Astrocyte of the spinal cord (primary cell): ENCODE measurements around the gene PHLDB3.

Experiments
- DNase-seq: peaks from one replicate; pipeline ENCODE4 v3.0.0; 2011; ENCODE audit warnings: low read depth, low spot score
- H3K4me3 ChIP-seq: 2 replicates; pipeline ENCODE4 v1.5.1; 2011; ENCODE audit warnings: low read depth, mild to moderate bottlenecking, low read length, moderate library complexity
- CTCF ChIP-seq: IDR thresholded peaks from 2 replicates; pipeline ENCODE4 v1.5.1; 2012; ENCODE audit warnings: low read depth, mild to moderate bottlenecking, low read length, inconsistent platforms
- in situ Hi-C: cut with HindIII; loops from 2 replicates; pipeline ENCODE4 v1.10.0; 2017; ENCODE audit warnings: low sequenced_read_pairs

PHLDB3 gene

GRCh38 chr19:43546581-43546980 is 42.0 kb upstream of the PHLDB3 start:
- H3K4me3 ChIP-seq, result no peak overlapping the region
- no peak for DNase-seq
- in situ Hi-C loops, result no loop called here
- no peak for TF ChIP-seq CTCF

GRCh38 chr19:43545981-43546380 is 41.4 kb upstream of the PHLDB3 start:
- in situ Hi-C loops, result no loop called here
- DNase-seq, result no peak

GRCh38 chr19:43545276-43545675 is 40.7 kb upstream of the PHLDB3 start:
- in situ Hi-C loops, result no loop called here
- TF ChIP-seq CTCF, result no peak
- H3K4me3 ChIP-seq, result no peak overlapping the region
- no peak for DNase-seq

More at GRCh38 chr19:43545981-43546380, 41.4 kb upstream of the PHLDB3 start:
- H3K4me3 ChIP-seq, result no peak overlapping the region
- TF ChIP-seq CTCF, result no peak

GRCh38 chr19:43544077-43544476 is 39.5 kb upstream of the PHLDB3 start:
- in situ Hi-C loops, result no loop called here
- H3K4me3 ChIP-seq, result no peak overlapping the region
- no peak for TF ChIP-seq CTCF
- no peak for DNase-seq

GRCh38 chr19:43541920-43542650 is 37.5 kb upstream of the PHLDB3 start:
- in situ Hi-C loops, result no loop called here
- DNase-seq, result no peak
- no peak for TF ChIP-seq CTCF
- H3K4me3 ChIP-seq, result no peak overlapping the region

- TF ChIP-seq CTCF, result no peak
- H3K4me3 ChIP-seq, result no peak overlapping the region
- DNase-seq, result no peak
- in situ Hi-C loops, result no loop called here
Measured at GRCh38 chr19:43540381-43540780, 35.8 kb upstream of the PHLDB3 start.
